Tibial nerve (tissue), 4 donors: ENCODE data around the gene BAG5.

Experiments
- EP300 ChIP-seq, 2 donors: sonication (generic); formaldehyde crosslinking; IDR thresholded peaks; one replicate each; pipeline ENCODE4 v1.6.1; 2017; ENCODE audit warnings: antibody characterized with exemption in 2 of 2, mild to moderate bottlenecking in 1 of 2
- POLR2A ChIP-seq, 2 donors: fragments of 450-650 bp; IDR thresholded peaks; one replicate each; pipeline ENCODE4 v1.6.1; 2017; ENCODE audit warnings: antibody characterized with exemption in 2 of 2, mild to moderate bottlenecking in 2 of 2, moderate library complexity in 2 of 2
- TF ChIP-seq, protein P1 (sequence below), 5 experiments: fragments of 200-600 bp in 3 of 5; fragments of 450-650 bp in 2 of 5; sonication (generic) in 3 of 5; IDR thresholded peaks; one replicate each; pipeline ENCODE4 v1.5.1; 2016 to 2019; ENCODE audit warnings: antibody characterized with exemption in 5 of 5, mild to moderate bottlenecking in 3 of 5, moderate library complexity in 2 of 5

DNA sequence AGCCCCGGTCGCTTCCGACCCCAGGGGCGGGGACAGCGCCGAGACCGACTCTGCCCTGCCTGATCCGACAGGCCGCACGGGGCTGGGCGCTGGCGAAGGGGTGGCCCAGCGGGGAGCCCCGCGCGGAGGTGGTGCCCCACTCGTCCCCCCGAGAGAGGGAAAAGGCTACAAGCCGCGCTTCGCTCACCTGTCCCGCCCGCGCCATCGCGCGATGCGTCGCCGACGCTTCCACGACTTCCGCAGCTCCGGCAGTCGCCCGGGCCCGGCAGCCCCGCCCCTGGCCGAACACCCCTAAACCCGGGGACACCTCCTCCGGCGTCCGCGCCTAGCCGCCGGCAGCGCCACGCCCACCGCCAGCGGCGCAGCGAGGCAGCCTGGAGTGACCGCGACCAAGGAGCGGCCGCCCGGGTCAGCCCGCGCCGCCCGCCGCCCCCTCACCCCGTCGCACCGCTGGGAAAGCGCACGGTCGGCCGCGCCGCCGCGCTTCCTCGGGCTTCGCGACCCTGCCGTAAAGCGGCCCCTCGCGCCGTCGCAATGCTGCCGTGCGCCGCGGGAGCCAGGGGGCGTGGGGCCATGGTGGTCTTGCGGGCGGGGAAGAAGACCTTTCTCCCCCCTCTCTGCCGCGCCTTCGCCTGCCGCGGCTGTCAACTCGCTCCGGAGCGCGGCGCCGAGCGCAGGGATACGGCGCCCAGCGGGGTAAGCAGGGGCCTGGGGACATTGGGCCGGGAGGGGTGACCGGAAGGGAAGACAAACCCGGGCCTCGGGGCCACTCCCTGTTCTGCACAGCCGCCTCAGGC, at the start of gene BAG5, which contains the start of gene COA8:
- TF ChIP-seq, protein P1, sequence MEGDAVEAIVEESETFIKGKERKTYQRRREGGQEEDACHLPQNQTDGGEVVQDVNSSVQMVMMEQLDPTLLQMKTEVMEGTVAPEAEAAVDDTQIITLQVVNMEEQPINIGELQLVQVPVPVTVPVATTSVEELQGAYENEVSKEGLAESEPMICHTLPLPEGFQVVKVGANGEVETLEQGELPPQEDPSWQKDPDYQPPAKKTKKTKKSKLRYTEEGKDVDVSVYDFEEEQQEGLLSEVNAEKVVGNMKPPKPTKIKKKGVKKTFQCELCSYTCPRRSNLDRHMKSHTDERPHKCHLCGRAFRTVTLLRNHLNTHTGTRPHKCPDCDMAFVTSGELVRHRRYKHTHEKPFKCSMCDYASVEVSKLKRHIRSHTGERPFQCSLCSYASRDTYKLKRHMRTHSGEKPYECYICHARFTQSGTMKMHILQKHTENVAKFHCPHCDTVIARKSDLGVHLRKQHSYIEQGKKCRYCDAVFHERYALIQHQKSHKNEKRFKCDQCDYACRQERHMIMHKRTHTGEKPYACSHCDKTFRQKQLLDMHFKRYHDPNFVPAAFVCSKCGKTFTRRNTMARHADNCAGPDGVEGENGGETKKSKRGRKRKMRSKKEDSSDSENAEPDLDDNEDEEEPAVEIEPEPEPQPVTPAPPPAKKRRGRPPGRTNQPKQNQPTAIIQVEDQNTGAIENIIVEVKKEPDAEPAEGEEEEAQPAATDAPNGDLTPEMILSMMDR (IDR thresholded peaks at IDR 0.05) = peak in 3 of 5 experiments; percentile 18 to 73 (median 54)
- TF ChIP-seq POLR2A (IDR thresholded peaks at IDR 0.05) (peak; percentile 28 to 63), EP300 (IDR thresholded peaks at IDR 0.05) (peak in 1 of 2 donors; percentile 82)
